HepG2 (cell line): ENCODE data around the gene GPS2. TPM values are rescaled to one million over a fixed set of nuclear protein-coding genes. Genes with fewer than 3 reads are reported as not detected.

ENCODE experiments used
- CHD2 ChIP-seq: IDR thresholded peaks from 2 replicates; pipeline ENCODE4 v1.6.1; 2011; ENCODE audit warnings: low read depth, low read length, improper control_type of control experiment
- DMAP1 ChIP-seq: IDR thresholded peaks from 2 replicates; pipeline ENCODE4 v1.6.1; 2016
- MAZ ChIP-seq, 2 experiments: sonication (generic) in 1 of 2; formaldehyde crosslinking in 1 of 2; IDR thresholded peaks; 2 replicates each; pipeline versions ENCODE4 v1.5.0 to v1.6.1; 2012 to 2020; ENCODE audit warnings: low read depth in 2 of 2, mild to moderate bottlenecking in 2 of 2, borderline replicate concordance in 1 of 2, improper control_type of control experiment in 1 of 2, low read length in 1 of 2, missing genetic modification reagents in 1 of 2, moderate library complexity in 1 of 2
- MBD4 ChIP-seq: IDR thresholded peaks from 2 replicates; pipeline ENCODE4 v1.6.1; 2012; ENCODE audit warnings: low read length, inconsistent platforms, borderline replicate concordance
- NR3C1 ChIP-seq: sonication (generic); formaldehyde crosslinking; IDR thresholded peaks from 2 replicates; pipeline ENCODE4 v1.4.0; 2020; ENCODE audit warnings: missing genetic modification reagents
- PITX1 ChIP-seq: sonication (generic); formaldehyde crosslinking; IDR thresholded peaks from 2 replicates; pipeline ENCODE4 v1.5.1; 2020; ENCODE audit warnings: mild to moderate bottlenecking, missing genetic modification reagents
- RARA ChIP-seq: IDR thresholded peaks from 2 replicates; pipeline ENCODE4 v1.6.1; 2016; ENCODE audit warnings: missing genetic modification reagents, missing compliant biosample characterization
- RCOR2 ChIP-seq: IDR thresholded peaks from 2 replicates; pipeline ENCODE4 v1.6.1; 2016; ENCODE audit warnings: missing biosample characterization, missing genetic modification reagents
- SRSF9 ChIP-seq: fragments of 200-400 bp; formaldehyde crosslinking; IDR thresholded peaks from 2 replicates; pipeline ENCODE4 v1.6.1; 2018; ENCODE audit warnings: borderline replicate concordance, mild to moderate bottlenecking, low read depth, low read length; ENCODE audit not compliant: insufficient read depth, poor library complexity, severe bottlenecking
- TMF1 ChIP-seq: sonication (generic); formaldehyde crosslinking; IDR thresholded peaks from 2 replicates; pipeline ENCODE4 v1.8.1; 2022; ENCODE audit warnings: low read depth, missing genetic modification reagents
- WIZ ChIP-seq: sonication (generic); formaldehyde crosslinking; IDR thresholded peaks from 2 replicates; pipeline ENCODE4 v1.5.1; 2020; ENCODE audit warnings: mild to moderate bottlenecking, missing genetic modification reagents
- ZC3H13 ChIP-seq: sonication (generic); formaldehyde crosslinking; IDR thresholded peaks from 2 replicates; pipeline ENCODE4 v1.8.1; 2023; ENCODE audit warnings: mild to moderate bottlenecking, missing genetic modification reagents, moderate library complexity
- ZFP41 ChIP-seq: sonication (generic); formaldehyde crosslinking; IDR thresholded peaks from 2 replicates; pipeline ENCODE4 v1.4.0; 2020; ENCODE audit warnings: mild to moderate bottlenecking, missing genetic modification reagents, borderline replicate concordance
- ZFP90 ChIP-seq: sonication (generic); formaldehyde crosslinking; IDR thresholded peaks from 2 replicates; pipeline ENCODE4 v1.8.0; 2022; ENCODE audit warnings: missing genetic modification reagents, mild to moderate bottlenecking, inconsistent platforms, borderline replicate concordance
- ZNF205 ChIP-seq: IDR thresholded peaks from 2 replicates; pipeline ENCODE4 v1.6.1; 2018; ENCODE audit warnings: missing biosample characterization, missing genetic modification reagents
- ZNF235 ChIP-seq: sonication (generic); formaldehyde crosslinking; IDR thresholded peaks from 2 replicates; pipeline ENCODE4 v1.8.1; 2023; ENCODE audit warnings: mild to moderate bottlenecking, missing genetic modification reagents, borderline replicate concordance
- ZNF446 ChIP-seq: sonication (generic); formaldehyde crosslinking; IDR thresholded peaks from 2 replicates; pipeline ENCODE4 v1.5.0; 2020; ENCODE audit warnings: mild to moderate bottlenecking, missing genetic modification reagents
- ZNF570 ChIP-seq: sonication (generic); formaldehyde crosslinking; IDR thresholded peaks from 2 replicates; pipeline ENCODE4 v1.4.0; 2020; ENCODE audit warnings: mild to moderate bottlenecking, missing genetic modification reagents, borderline replicate concordance
- ZNF749 ChIP-seq: sonication (generic); formaldehyde crosslinking; IDR thresholded peaks from 2 replicates; pipeline ENCODE4 v1.8.0; 2022; ENCODE audit warnings: mild to moderate bottlenecking, missing genetic modification reagents, moderate library complexity, borderline replicate concordance
- ZZZ3 ChIP-seq: sonication (generic); formaldehyde crosslinking; IDR thresholded peaks from 2 replicates; pipeline ENCODE4 v1.4.0; 2020; ENCODE audit warnings: missing genetic modification reagents, mild to moderate bottlenecking, borderline replicate concordance
- polyA plus RNA-seq, 8 experiments: library from polyadenylated mRNA; depleted of rRNA in 3 of 8; stranded (reverse) in 7 of 8; unstranded in 1 of 8; fragments of >200 nt; fragmentation: Illumina TruSeq in 4 of 8; extraction: Trizol in 4 of 8; gene quantifications; 2 replicates each; pipeline versions ENCODE4 v1.2.1 to v1.2.3, GENCODE V29; 2011 to 2016; ENCODE audit warnings: low read depth in 4 of 8, missing spikeins in 1 of 8, mixed read lengths in 1 of 8; ENCODE audit not compliant: insufficient read depth in 1 of 8
- total RNA-seq, 5 experiments: library from RNA; depleted of rRNA; stranded (reverse); fragments of >200 nt; fragmentation: Illumina TruSeq; extraction: Trizol; gene quantifications; 2 replicates each; pipeline ENCODE4 v1.2.3, GENCODE V29; 2016; ENCODE audit warnings: low read depth in 1 of 5
- TF ChIP-seq, protein P1 (sequence below): sonication (generic); formaldehyde crosslinking; IDR thresholded peaks from 2 replicates; pipeline ENCODE4 v1.4.0; 2020; ENCODE audit warnings: missing genetic modification reagents
- TF ChIP-seq, protein P2 (sequence below): sonication (generic); formaldehyde crosslinking; IDR thresholded peaks from 2 replicates; pipeline ENCODE4 v1.4.0; 2020; ENCODE audit warnings: low read depth, mild to moderate bottlenecking, missing genetic modification reagents
- TF ChIP-seq, protein P3 (sequence below): sonication (generic); formaldehyde crosslinking; IDR thresholded peaks from 2 replicates; pipeline ENCODE4 v1.8.0; 2022; ENCODE audit warnings: missing genetic modification reagents, low read depth, mild to moderate bottlenecking, borderline replicate concordance

Gene GPS2
- total and polyA plus RNA-seq, 2 of the 13 experiments (the other 11 are each of a cell fraction or from before 2014, with no cell fraction given), result 58.0 to 59.4 TPM

DNA sequence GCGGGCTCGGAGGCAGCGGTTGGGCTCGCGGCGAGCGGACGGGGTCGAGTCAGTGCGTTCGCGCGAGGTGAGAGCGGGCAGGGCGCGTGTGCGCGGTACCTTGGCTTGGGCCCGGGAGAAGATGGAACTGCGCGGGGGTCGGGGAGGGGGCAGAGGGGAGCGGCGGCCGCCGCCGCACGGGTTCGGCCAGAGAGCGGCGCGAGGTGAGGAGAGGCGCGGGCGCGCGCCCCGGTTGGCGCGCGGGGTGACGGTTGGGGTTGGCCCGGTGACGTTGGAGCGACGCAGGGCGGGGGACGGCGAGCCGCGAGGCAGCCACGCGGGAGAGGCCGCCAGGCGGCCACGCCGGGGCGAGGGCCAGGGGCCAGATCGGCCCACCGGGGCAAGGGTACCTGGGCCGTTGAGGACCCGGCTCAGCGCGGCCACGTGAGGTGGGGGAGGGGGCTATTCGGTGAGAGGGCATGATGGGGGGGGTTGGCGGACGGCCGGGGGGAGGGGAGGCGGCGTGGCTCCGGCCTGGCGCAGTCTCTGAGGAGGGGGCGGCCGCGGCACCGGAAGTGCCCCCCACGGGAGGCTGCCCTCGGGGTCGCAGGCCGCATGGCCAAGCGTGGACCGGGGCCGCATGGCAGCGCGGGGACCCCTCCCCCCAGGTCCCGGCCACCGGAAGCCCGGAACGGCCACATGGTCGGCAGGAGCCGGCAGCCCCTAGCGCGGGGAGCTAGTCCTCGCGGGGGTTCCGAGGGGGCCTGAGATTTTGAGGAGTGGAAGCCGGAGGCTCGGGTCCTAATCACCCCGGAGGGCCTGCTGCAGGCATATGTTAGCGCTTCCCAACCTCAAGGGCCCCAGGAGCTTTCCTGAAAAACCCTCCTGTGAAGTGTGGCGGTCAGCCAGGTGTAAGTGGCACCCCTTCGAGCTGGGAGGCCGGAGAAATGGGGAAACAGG is 7.2 kb downstream of the GPS2 start (continued):
- TF ChIP-seq, protein P1, sequence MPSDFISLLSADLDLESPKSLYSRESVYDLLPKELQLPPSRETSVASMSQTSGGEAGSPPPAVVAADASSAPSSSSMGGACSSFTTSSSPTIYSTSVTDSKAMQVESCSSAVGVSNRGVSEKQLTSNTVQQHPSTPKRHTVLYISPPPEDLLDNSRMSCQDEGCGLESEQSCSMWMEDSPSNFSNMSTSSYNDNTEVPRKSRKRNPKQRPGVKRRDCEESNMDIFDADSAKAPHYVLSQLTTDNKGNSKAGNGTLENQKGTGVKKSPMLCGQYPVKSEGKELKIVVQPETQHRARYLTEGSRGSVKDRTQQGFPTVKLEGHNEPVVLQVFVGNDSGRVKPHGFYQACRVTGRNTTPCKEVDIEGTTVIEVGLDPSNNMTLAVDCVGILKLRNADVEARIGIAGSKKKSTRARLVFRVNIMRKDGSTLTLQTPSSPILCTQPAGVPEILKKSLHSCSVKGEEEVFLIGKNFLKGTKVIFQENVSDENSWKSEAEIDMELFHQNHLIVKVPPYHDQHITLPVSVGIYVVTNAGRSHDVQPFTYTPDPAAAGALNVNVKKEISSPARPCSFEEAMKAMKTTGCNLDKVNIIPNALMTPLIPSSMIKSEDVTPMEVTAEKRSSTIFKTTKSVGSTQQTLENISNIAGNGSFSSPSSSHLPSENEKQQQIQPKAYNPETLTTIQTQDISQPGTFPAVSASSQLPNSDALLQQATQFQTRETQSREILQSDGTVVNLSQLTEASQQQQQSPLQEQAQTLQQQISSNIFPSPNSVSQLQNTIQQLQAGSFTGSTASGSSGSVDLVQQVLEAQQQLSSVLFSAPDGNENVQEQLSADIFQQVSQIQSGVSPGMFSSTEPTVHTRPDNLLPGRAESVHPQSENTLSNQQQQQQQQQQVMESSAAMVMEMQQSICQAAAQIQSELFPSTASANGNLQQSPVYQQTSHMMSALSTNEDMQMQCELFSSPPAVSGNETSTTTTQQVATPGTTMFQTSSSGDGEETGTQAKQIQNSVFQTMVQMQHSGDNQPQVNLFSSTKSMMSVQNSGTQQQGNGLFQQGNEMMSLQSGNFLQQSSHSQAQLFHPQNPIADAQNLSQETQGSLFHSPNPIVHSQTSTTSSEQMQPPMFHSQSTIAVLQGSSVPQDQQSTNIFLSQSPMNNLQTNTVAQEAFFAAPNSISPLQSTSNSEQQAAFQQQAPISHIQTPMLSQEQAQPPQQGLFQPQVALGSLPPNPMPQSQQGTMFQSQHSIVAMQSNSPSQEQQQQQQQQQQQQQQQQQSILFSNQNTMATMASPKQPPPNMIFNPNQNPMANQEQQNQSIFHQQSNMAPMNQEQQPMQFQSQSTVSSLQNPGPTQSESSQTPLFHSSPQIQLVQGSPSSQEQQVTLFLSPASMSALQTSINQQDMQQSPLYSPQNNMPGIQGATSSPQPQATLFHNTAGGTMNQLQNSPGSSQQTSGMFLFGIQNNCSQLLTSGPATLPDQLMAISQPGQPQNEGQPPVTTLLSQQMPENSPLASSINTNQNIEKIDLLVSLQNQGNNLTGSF, result 0 out of 2 replicates have a peak, but pooled peaks have one; percentile 38
- TF ChIP-seq CHD2 (no peak), ZNF446 (CRISPR knock-in tag) (no peak), RARA (CRISPR knock-in tag) (no peak), ZNF570 (CRISPR knock-in tag) (0 out of 2 replicates have a peak, but pooled peaks have one; percentile 5), ZNF235 (CRISPR knock-in tag) (no peak), TMF1 (CRISPR knock-in tag) (peak; percentile 83; the same call in 1 of the 2 replicates), SRSF9 (no peak), ZNF205 (CRISPR knock-in tag) (no peak), PITX1 (no peak), NR3C1 (no peak), DMAP1 (CRISPR knock-in tag) (peak; percentile 96), MAZ (IDR thresholded peaks at IDR 0.05; ENCODE audit: borderline replicate concordance, low read depth, low read length) (no peak), MAZ (CRISPR knock-in tag; IDR thresholded peaks at IDR 0.05; ENCODE audit: low read depth) (0 out of 2 replicates have a peak, but pooled peaks have one; percentile 45), WIZ (CRISPR knock-in tag) (no peak; the same call in none of the 2 replicates), MBD4 (no peak), ZNF749 (CRISPR knock-in tag) (no peak), RCOR2 (CRISPR knock-in tag) (no peak), ZFP41 (no peak), ZFP90 (CRISPR knock-in tag) (no peak), ZC3H13 (CRISPR knock-in tag) (peak; percentile 68; the same call in 1 of the 2 replicates), ZZZ3 (CRISPR knock-in tag) (no peak)
- TF ChIP-seq, protein P2, sequence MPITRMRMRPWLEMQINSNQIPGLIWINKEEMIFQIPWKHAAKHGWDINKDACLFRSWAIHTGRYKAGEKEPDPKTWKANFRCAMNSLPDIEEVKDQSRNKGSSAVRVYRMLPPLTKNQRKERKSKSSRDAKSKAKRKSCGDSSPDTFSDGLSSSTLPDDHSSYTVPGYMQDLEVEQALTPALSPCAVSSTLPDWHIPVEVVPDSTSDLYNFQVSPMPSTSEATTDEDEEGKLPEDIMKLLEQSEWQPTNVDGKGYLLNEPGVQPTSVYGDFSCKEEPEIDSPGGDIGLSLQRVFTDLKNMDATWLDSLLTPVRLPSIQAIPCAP (CRISPR knock-in tag), result no peak
- TF ChIP-seq, protein P3, sequence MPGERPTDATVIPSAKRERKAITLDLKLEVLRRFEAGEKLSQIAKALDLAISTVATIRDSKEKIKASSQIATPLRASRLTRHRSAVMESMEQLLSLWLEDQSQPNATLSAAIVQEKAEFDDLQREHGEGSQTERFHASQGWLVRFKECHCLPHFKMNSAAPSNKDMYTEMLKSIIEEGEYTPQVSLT (CRISPR knock-in tag), result no peak
